NOMO-1 treated with DMSO at 0.1 percent for 48 hours (cell line): ENCODE results near the gene ABHD4.
"Not testable (repeated sequence)": the region's sequence is repeated elsewhere in the genome, so short reads cannot be mapped to it uniquely, and the experiment has no call there.

Experiments
- DNase-seq: peaks from one replicate; lab custom pipeline; 2025; ENCODE audit not compliant: unreplicated experiment; lab: John Stamatoyannopoulos, UW

The ABHD4 gene, protein sequence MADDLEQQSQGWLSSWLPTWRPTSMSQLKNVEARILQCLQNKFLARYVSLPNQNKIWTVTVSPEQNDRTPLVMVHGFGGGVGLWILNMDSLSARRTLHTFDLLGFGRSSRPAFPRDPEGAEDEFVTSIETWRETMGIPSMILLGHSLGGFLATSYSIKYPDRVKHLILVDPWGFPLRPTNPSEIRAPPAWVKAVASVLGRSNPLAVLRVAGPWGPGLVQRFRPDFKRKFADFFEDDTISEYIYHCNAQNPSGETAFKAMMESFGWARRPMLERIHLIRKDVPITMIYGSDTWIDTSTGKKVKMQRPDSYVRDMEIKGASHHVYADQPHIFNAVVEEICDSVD

GRCh38 chr14:22598099-22598895 lies at the start of gene ABHD4:
ABHD4 (plus strand) TSS chr14:22598300; CDS start chr14:22598307, 7 bp downstream.
- DNase-seq = peak; percentile 39

- no peak for DNase-seq
Measured at GRCh38 chr14:22549324-22549962, 48.7 kb upstream of the ABHD4 start.

- no peak for DNase-seq
Measured at GRCh38 chr14:22549981-22550673, 48.0 kb upstream of the ABHD4 start.

- no peak for DNase-seq
Measured at GRCh38 chr14:22551605-22551997, 46.5 kb upstream of the ABHD4 start.

DNA sequence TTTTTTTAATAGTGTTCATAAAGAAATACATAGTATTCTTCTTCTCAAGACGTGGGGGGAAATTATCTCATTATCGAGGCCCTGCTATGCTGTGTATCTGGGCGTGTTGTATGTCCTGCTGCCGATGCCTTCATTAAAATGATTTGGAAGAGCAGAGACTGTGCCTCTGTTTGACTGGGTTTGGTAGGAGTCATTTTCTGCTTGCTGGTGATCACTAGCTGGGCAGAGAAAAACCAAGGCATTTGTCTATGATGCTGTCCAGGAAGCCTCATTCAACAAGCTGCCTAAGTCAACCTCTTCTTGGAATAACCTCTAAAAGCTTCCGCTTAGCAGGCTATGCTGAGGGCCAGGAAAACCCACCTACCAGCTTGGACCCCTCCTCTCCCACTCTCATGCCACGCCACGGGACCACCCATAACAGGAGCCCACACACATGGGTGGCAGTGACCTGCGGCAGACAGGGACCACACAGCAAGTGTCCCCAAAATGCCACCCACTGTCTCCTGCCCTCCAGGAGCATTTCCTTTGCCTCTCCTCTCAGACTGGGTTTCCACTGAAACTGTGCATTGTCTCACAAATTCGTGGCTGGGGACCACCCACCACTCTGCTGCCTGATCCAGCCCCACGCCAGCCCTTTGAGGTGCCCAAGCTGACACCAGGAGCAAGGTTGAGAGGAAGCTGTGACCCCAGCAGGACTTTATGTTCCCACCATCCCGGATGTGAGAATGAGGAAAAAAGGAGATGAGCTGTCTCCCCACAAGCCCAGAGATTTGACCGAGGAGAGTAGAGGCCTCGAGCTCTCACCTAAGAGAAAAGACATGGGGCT lies 45.9 kb upstream of the ABHD4 start:
- no peak for DNase-seq

DNA sequence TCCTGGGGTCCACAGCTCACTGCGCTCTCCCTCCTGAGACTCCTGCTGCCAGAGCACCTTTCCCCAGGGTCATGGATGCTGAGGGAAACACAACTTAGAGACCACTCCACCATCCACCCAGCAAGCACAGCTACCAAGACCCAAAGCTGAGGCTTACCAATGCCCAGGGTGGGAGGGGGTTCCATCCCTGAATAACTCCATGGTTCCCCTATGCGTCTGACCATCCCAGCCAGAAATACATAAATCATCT lies 45.3 kb upstream of the ABHD4 start:
- DNase-seq = no peak

DNA sequence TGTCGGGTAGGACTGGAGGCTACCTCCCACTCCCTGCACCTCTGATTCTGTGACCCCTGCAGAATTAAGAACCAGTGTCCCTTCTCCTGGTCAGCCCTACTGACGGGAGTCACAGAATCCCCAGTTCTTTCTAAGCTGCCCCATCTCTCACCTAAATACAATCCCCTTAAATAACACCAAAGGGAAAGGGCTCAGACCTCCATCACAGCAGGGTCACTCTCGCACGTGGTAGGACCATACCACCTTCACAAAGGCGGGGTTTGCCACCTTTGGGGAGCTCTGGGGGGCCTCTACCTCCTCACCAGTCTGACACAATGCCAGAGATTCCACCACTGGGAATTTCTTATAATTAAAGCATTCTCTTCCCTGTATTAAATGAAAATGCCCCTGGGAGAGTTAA lies 44.7 kb upstream of the ABHD4 start:
- no peak for DNase-seq

DNA sequence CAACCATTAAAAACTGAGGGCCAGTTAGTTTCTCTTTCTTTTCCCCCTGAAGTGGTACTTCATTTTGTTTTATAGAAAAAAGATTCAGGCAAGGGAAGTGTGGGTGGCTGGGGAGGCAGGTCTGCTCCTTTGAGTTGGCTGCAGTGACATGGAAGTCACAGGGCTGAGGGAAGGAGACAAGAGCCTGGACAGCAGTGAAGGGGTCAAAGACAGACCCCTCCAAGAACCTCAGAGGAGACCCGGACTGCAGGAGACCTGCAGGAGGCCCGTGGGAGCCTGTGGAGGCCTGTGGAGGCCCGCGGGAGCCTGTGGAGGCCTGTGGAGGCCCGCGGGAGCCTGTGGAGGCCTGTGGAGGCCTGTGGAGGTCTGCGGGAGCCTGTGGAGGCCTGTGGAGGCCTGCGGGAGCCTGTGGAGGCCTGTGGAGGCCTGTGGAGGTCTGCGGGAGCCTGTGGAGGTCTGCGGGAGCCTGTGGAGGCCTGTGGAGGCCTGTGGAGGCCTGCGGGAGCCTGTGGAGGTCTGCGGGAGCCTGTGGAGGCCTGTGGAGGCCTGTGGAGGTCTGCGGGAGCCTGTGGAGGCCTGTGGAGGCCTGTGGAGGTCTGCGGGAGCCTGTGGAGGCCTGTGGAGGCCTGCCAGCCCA lies 44.1 kb upstream of the ABHD4 start:
- DNase-seq = not testable (repeated sequence)

- DNase-seq = no peak
Measured at GRCh38 chr14:22554498-22555383, 43.4 kb upstream of the ABHD4 start.

DNA sequence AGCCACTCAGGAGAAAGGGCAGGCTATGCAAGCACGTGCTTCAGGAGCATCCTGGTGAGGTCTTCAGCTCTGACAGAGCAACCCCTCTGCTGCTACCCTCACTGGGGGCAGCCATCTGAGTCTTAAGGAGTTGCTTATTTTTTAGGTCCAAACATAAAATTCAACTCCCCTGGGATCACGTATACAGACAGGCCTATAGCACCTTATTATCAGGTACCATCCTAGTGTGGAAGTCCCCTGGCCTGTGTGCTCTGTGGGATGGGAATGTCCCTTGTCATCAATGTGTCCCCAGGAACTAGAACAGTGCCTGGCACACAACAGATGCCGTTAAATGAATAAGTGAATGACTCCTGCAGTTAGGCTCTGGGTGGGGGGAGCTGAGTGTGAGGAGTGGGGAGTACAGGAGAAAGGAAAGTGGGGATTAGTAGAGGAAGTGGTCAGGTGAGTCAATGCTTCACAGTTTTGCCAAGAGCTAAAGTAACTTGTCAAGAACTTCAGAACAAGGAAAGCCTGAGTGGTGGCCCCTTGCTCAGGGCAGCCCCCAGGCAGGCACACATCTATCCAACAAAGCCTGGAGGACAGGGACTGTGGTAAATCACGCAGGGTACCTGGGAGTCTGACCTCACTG lies 42.6 kb upstream of the ABHD4 start:
- DNase-seq = no peak

DNA sequence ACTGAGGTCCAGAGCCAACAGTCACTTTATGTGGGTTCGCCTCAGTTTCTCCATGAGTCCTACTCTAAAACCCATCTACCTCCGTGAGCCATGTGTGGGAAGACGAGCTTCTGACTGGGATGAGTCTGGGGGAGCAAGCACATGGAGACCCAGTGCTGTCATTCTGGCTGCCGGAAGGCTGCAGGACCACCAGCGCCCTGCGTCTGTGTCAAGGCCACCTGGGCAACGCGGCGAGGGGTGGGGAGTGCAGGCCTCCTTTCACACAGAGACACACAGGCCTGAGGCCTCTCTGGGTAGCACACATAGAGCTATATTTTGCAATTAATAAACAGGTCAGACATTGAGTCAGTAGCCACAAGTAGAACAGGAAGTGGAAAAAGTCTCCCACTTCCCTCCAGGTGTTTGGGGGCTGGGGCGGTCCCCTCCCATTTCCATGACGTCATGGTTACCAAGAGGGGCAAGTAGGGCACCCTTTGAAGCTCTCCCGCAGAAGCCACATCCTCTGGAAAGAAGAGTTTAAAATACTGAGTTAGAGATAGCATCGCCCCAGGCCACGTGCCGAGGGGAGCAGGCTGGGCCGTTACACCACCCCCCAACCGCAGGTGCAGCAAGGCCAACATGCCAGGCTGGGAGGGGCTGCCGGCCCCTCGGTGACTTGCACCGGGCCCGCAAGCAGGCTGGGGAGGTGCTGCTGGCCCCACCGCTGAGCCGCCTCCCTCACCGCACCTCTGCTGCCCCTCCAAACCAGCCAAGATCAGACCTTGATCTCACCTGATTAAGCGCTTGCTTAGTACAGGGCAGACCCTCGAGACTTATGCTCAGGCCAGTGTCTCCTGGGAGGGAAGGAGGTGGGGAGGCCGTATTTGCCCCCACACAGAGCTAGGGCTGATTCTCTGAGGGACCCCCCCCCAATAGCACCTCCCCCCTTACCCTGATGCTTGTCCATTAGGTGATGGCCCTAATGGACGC lies 41.8 kb upstream of the ABHD4 start:
- DNase-seq = peak; percentile 90

DNA sequence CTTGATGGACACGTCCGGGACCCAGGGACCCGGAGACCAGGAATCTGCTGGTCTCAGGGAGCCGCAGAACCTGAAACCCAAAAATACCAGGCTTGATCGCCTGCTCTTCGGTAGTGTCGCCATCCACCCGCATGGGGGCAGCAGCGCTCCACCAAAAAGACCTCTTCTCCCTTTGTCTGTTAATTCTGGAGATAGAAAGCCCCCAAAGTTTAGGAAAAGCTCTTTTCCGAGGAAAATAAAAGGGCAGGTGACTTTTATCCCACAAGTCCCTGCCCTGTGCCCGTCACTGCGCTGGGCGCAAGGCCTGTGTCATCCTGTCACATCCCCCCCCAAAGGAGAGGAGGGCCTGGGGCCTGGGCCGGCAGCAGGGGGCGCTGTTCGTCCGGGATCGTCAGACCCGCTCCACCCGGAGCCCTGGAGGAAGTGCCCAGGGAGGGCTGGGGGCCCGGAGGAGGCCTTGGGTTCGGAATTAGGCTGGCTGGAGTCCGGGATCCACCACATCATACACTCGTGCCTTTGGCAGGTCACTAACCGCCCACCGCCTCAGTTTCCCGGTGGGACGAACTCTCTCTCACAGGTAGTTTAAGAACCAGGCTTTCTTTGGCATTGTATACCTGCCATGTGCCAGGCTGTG lies 41.0 kb upstream of the ABHD4 start:
- peak; percentile 65 for DNase-seq

DNA sequence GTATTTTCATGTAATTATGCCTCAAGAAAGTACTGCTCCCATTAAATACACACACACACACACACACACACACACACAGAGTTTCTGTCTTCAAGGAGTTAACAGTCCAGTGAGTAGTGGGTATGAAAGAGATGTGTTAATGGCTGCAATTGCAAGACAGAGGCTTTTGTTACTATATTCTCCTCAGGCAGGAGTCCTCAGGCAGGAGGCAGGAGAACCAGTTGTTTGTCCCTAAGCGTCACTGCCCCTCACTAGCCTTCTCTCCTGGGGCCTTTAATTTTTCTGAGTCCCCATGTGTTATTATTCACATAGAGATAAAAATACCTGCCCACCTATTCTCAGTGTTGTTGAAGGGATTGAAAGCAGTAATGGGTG lies 40.3 kb upstream of the ABHD4 start:
- no peak for DNase-seq

- DNase-seq = no peak
Measured at GRCh38 chr14:22558221-22558913, 39.7 kb upstream of the ABHD4 start.

DNA sequence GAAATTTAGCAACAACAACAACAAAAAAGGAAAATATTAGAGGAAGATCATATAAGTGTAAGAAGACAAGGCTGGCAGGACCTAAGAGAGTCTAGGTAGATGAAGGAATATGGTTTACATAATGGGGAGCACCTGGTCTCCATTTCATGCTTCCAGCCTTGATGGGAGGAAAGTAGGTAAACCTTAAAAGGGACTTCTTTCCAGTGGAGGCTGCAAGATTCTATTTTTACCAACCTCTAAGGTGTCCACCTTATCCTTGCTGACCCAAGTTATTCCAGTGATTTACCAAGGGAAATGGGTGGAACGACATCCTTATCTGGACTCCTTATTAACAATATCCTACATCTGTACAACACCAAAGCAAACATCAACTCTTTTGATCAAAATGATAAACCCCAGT lies 39.1 kb upstream of the ABHD4 start:
- no peak for DNase-seq

DNA sequence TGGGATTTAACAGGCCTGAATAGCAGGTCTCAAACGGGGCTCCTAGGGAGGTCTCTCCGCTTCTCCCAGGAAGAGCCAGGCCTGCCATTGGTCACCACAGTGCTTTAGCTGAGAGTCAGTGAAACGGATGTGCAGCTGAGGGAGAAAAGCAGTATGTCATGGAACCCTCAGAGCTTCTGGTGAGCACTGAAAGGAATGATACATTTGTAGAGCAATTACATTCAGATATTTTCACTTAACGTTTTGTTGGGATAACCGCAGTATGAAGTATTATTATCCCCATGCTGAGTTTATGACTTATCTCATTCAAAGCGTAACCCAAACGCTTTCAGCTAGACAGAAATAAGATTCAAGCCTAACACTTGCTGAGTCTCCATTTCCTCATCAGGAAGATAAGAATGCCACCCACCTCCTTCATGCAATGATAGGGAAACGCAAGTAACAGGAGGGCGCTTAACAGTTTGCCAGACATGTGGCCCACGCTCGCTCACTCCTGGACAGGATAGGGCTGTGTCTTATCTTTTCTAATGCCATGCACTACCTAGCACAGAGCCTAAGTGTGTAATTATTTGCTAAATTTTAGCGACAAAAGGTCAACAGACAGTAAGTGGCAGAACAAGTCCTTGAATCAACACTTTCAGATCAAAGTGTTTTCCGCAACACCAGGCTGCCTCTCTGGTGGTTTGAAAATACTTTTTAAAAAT lies 37.3 kb upstream of the ABHD4 start:
- no peak for DNase-seq
